Aorta (tissue), 5 donors: ENCODE measurements around the gene RXRA. TPM values are rescaled to one million over a fixed set of nuclear protein-coding genes. Genes with fewer than 3 reads are reported as not detected.
A peak's percentile ranks its signal among the peaks of the same experiment; 100 is the strongest.

Experiments
- ATAC-seq: fragments of 200-7000 bp; cut with Tn5 transposase; one replicate; pipeline ENCODE4 v1.9.1; 2022; ENCODE audit warnings: moderate library complexity; ENCODE audit not compliant: low FRiP score
- DNase-seq, 2 donors: peaks; one replicate each; pipeline ENCODE4 v3.0.0-alpha.2; 2020
- H3K27ac ChIP-seq, 2 donors: one replicate each; pipeline ENCODE4 v1.5.1; 2013; ENCODE audit warnings: low read length in 2 of 2, mild to moderate bottlenecking in 2 of 2, moderate library complexity in 2 of 2, control low read depth in 1 of 2, inconsistent platforms in 1 of 2, low read depth in 1 of 2
- H3K27me3 ChIP-seq, 2 donors: one replicate each; pipeline ENCODE4 v1.6.1; 2013; ENCODE audit warnings: control low read depth in 1 of 2, low read length in 1 of 2, mild to moderate bottlenecking in 1 of 2, moderate library complexity in 1 of 2; ENCODE audit not compliant: insufficient read depth in 2 of 2, control insufficient read depth in 1 of 2
- H3K36me3 ChIP-seq, 2 donors: one replicate each; pipeline ENCODE4 v1.6.1; 2013; ENCODE audit warnings: control low read depth in 1 of 2, low read length in 1 of 2, mild to moderate bottlenecking in 1 of 2; ENCODE audit not compliant: insufficient read depth in 2 of 2, control insufficient read depth in 1 of 2
- H3K4me1 ChIP-seq, 2 donors: one replicate each; pipeline ENCODE4 v1.6.1; 2013; ENCODE audit warnings: low read length in 2 of 2, control low read depth in 1 of 2, mild to moderate bottlenecking in 1 of 2, moderate library complexity in 1 of 2; ENCODE audit not compliant: insufficient read depth in 2 of 2, control insufficient read depth in 1 of 2
- H3K4me3 ChIP-seq, 2 donors: one replicate each; pipeline ENCODE4 v1.5.1; 2013; ENCODE audit warnings: low read length in 2 of 2, control low read depth in 1 of 2, mild to moderate bottlenecking in 1 of 2
- H3K9me3 ChIP-seq: one replicate; pipeline ENCODE4 v1.6.1; 2013; ENCODE audit warnings: mild to moderate bottlenecking, low read length; ENCODE audit not compliant: control insufficient read depth
- WGBS, 2 donors: extraction: QIAGEN DNeasy Blood & Tissue Kit; methylation state at CpG; one replicate each; pipeline ENCODE4 v1.1.7; 2013; 5-methylcytosine and 5-hydroxymethylcytosine counted together
- intact Hi-C, 2 donors: fragments of 100-400 bp; cut with DNase I; formaldehyde crosslinking; loops; one replicate each; pipeline versions ENCODE4 v1.14.2 to v1.15.0; 2022
- polyA plus RNA-seq, 2 donors: library from polyadenylated mRNA; stranded (reverse); fragments of 200-250 nt; gene quantifications; one replicate each; pipeline ENCODE4 v1.2.3, GENCODE V29; 2013
- total RNA-seq, 2 donors: library from RNA; stranded (reverse); fragmentation: NEBNext Ultra II Directional; extraction: Animal tissue kit (Norgen Biotek cat#: 25700); gene quantifications; one replicate each; pipeline ENCODE4 v1.2.1, GENCODE V29; 2021
- donor health status: healthy with polysubstance abuse.
- donor health status: Bipolar disorder and iron deficiency.
- donor health status: DM: no; HTN: no; CAD: no.
- donor health status: DM: no; HTN: no; CAD: no.
- donor health status: DM: yes; HTN: yes; CAD: no.

Gene RXRA
- total and polyA plus RNA-seq, 4 donors, result 17.7 to 67.8 (median 32.7) TPM

DNA sequence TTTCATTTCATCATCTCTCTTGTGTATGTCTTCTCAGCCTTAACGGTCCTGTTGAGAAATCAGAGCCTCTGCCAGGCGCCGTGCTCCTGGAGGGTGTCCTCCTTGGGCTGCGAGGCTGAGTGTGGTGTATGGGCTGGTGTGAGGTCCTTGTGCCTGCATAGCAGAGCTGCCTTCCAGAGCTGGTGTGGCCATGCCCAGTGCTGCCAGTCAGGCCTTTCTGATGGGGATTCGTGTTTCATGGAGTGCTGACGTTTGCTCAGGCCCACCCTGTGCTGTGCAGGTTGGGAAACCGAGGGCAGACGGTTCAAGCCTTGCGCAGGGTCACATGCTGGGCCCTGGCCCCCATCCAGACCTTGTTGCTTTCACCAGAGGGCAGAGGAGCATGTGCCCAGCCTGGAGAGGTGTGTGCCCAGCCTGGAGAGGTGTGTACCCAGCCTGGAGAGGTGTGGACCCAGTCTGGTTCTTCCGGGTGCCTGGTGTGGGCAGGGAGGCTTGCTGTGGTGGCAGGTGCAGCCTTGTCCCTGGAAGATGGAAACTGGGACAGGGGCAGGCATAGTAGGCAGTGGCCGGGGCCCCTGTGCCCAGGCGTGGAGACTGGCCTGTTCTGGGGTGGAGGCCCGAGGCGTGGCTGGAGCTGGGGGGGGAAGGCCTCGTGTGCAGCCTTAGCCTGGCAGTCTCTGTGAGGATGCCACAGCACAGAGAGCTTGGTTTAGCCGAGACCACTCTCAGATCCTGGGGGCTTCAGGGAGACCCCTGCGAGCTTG lies 84.0 kb downstream of the RXRA start:
- WGBS, 2 donors, result 78 to 85% methylated on average over 17 of the region's 17 CpGs
- Histone ChIP-seq H3K9me3 (no peaks in the 10 kb centered on the region), H3K4me1 (no peaks in the 10 kb centered on the region), H3K27ac (no peak overlapping the region), H3K36me3 (no peaks in the 10 kb centered on the region), H3K4me3 (no peak overlapping the region), H3K27me3 (no peaks in the 10 kb centered on the region)
- DNase-seq, result no peak
- no peak for ATAC-seq
- intact Hi-C loops, result no loop called here

- intact Hi-C loops, result no loop called here
- ATAC-seq, result no peak
- H3K27ac ChIP-seq, result no peak overlapping the region
These were observed 84.6 kb downstream of the RXRA start for GRCh38 chr9:134410835-134411217.

DNA sequence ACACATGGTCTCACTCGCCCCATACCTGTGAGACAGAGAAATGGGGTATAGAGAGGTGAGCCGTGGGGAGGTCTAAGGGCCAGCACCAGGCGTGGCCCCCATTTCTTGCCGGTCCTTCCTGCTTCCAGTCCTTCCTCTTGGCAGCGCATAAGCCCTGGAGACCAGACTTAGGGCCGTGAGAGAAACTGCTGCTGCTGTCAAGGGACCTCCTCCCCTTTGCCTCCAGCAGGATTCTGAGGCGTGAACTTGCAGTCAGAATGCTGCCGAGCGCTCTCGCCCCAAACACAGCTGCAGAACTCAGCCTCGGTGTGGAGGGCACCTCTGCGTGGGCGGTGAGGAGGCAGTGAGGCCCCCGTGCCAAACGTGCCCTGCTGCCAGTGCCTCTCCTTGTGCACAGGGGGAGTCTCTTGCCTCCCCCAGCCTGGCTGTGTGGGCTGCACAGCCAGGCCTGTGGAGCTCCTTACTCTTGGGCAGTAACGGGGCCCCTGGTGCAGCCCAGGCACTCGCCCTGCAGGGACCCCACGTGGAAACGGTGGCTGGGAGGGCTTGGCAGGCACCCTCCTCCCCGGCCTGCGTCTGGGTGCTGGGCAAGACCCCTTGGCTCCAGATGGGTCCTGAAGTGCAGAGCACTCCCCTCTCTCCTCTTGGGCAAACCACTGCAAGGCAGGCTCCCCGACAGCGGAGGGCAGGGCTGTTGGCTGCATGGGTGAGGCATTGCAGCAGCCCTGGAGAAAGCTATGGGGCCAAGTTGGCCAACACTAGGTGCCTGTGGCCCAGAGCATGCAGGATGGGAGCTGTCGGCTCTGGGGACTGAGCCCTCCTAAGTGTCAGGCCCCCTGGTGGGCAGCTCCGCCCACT lies 85.4 kb downstream of the RXRA start:
- Histone ChIP-seq H3K27me3 (no peaks in the 10 kb centered on the region), H3K27ac (no peak overlapping the region), H3K4me3 (no peak overlapping the region), H3K9me3 (no peaks in the 10 kb centered on the region), H3K36me3 (no peaks in the 10 kb centered on the region), H3K4me1 (no peaks in the 10 kb centered on the region)
- ATAC-seq (no peak), DNase-seq (no peak)
- 32 to 38% methylated on average over 24 to 25 of the region's 25 CpGs for WGBS, 2 donors
- intact Hi-C loops, result loop anchor here in 1 of 2 donors (2.0 kb wide), 1 partner anchor 23 kb away; no protein-coding TSS in a partner anchor

More at GRCh38 chr9:134410835-134411217, 84.6 kb downstream of the RXRA start:
- H3K36me3 ChIP-seq, result no peaks in the 10 kb centered on the region
- H3K4me3 ChIP-seq, result no peak overlapping the region
- 92 to 94% methylated on average over 12 of the region's 12 CpGs for WGBS, 2 donors
- DNase-seq, result no peak
- no peaks in the 10 kb centered on the region for H3K27me3 ChIP-seq
- no peaks in the 10 kb centered on the region for H3K9me3 ChIP-seq
- H3K4me1 ChIP-seq, result no peaks in the 10 kb centered on the region

GRCh38 chr9:134412298-134412711 lies 86.0 kb downstream of the RXRA start:
- ATAC-seq, result no peak
- H3K27me3 ChIP-seq, result no peaks in the 10 kb centered on the region
- H3K4me3 ChIP-seq, result no peak overlapping the region
- no peak overlapping the region for H3K27ac ChIP-seq
- H3K9me3 ChIP-seq, result no peaks in the 10 kb centered on the region
- WGBS, 2 donors, result 88 to 89% methylated on average over 16 of the region's 16 CpGs
- no peaks in the 10 kb centered on the region for H3K4me1 ChIP-seq
- no peak for DNase-seq
- no peaks in the 10 kb centered on the region for H3K36me3 ChIP-seq
- intact Hi-C loops, result loop anchor here in 1 of 2 donors (2.0 kb wide), 1 partner anchor 22 kb away; no protein-coding TSS in a partner anchor

DNA sequence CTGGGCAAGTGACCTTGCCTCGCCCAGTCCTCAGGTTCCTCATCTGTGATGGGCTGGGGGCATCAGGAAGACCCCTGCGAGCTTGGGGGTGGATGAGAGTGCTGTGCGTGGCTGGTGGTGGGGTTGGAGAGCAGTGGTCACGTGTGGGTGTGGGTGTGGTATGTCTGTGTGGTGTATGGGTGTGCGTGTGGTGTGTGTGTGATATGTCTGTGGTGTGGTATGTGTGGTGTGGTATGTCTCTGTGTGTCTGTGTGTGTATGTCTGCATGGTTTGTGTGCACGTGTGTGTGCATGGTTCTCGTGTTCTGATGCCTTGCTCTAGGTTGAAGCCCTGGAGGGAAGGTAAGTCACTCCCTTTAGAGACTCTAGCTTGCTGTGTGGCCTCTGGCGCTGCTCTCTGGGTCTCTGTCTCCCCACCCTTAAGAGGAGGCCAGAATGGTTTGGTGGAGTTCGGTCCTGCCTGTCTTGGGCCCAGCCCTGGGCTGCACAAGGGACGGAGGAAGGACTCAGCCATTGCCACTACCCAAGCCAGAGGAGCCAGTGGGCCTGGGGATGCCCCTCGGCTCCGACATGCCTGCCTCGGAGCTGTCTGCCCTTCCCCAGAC lies 87.0 kb downstream of the RXRA start:
- Histone ChIP-seq H3K9me3 (no peaks in the 10 kb centered on the region), H3K4me1 (no peaks in the 10 kb centered on the region), H3K27me3 (no peaks in the 10 kb centered on the region), H3K27ac (no peak overlapping the region), H3K36me3 (no peaks in the 10 kb centered on the region), H3K4me3 (no peak overlapping the region)
- whole genome bisulfite sequencing, 2 donors, result 85 to 88% methylated on average over 13 of the region's 13 CpGs
- ATAC-seq (no peak), DNase-seq (no peak)
- intact Hi-C loops, result loop anchor here in 1 of 2 donors (2.0 kb wide), 1 partner anchor 22 kb away; no protein-coding TSS in a partner anchor

GRCh38 chr9:134413890-134414623 lies 87.8 kb downstream of the RXRA start:
- Histone ChIP-seq H3K27me3 (no peaks in the 10 kb centered on the region), H3K4me1 (no peaks in the 10 kb centered on the region), H3K27ac (no peak overlapping the region), H3K9me3 (no peaks in the 10 kb centered on the region), H3K36me3 (no peaks in the 10 kb centered on the region), H3K4me3 (no peak overlapping the region)
- WGBS, 2 donors, result 46 to 47% methylated on average over 29 of the region's 29 CpGs
- intact Hi-C loops, result loop anchor here in 1 of 2 donors (2.0 kb wide), 1 partner anchor 21 kb away; no protein-coding TSS in a partner anchor
- DNase-seq, result peak; percentile 83 to 90
- peak; percentile 13 for ATAC-seq

DNA sequence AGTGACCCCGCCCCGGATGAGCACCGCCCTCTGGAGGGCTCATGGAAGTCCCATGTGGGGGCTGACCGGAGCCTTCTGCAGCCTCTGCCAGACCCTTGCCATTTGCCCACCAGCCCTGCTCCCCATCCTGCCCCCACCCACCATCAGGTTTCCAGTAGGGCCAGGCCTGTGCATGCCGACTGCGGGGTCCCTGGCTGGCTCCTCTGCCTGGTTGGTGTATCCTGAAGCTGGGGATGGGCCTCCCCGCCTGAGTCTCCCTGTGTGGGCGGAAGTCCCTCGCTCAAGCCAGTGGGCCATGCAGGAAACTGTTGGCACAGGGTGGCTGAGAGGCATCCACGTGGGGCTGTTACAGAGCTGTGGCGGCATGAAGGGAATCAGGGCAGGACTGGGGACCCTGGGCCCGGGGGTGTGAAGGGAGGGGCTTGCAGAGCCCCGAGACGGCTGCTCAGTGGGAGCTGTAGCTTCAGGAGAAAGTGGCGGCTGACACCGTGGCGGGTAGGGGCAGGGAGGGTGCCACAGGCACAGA lies 88.7 kb downstream of the RXRA start:
- DNase-seq, result no peak
- Histone ChIP-seq H3K27me3 (no peaks in the 10 kb centered on the region), H3K36me3 (no peaks in the 10 kb centered on the region), H3K4me1 (no peaks in the 10 kb centered on the region), H3K4me3 (no peak overlapping the region), H3K27ac (no peak overlapping the region), H3K9me3 (no peaks in the 10 kb centered on the region)
- no peak for ATAC-seq
- intact Hi-C loops, result no loop called here
- WGBS, 2 donors, result 76 to 85% methylated on average over 16 to 17 of the region's 17 CpGs
